MCF 10A (cell line): Measurements from ENCODE around the gene FSTL3. TPM values are rescaled to one million over a fixed set of nuclear protein-coding genes. Genes with fewer than 3 reads are reported as not detected.

Source experiments
- BruUV-seq: library from RNA; stranded (reverse); fragments of 400-500 nt; replicated peaks from 2 replicates; lab custom pipeline; 2021; lab: Mats Ljungman, UMichigan
- CTCF ChIA-PET: fragments of 300-600 bp; sonication (Branson Sonifier 250); formaldehyde crosslinking; extraction: SDS; loops from one replicate; lab custom pipeline; 2021; ENCODE audit warnings: antibody characterized with exemption, inconsistent platforms; lab: Yijun Ruan, JAX
- POLR2A ChIA-PET: fragments of 300-600, 350-650 bp; sonication (Branson Sonifier 250); formaldehyde crosslinking; extraction: SDS; loops from one replicate; lab custom pipeline; 2020; ENCODE audit warnings: antibody characterized with exemption, inconsistent platforms; lab: Yijun Ruan, JAX
- DNase-seq: peaks from one replicate; pipeline ENCODE4 v3.0.0-alpha.2; 2018; ENCODE audit not compliant: unreplicated experiment
- H3K27ac Mint-ChIP-seq: one replicate; pipeline ENCODE4 v1.8.0; 2022; ENCODE audit warnings: mild to moderate bottlenecking, low read depth, mixed read lengths; ENCODE audit not compliant: unreplicated experiment
- H3K27me3 Mint-ChIP-seq: one replicate; pipeline ENCODE4 v1.8.0; 2022; ENCODE audit warnings: mixed read lengths; ENCODE audit not compliant: insufficient read depth, unreplicated experiment
- H3K36me3 Mint-ChIP-seq: one replicate; pipeline ENCODE4 v1.8.0; 2022; ENCODE audit warnings: mild to moderate bottlenecking, moderate library complexity, mixed read lengths; ENCODE audit not compliant: insufficient read depth, unreplicated experiment
- H3K4me1 Mint-ChIP-seq: one replicate; pipeline ENCODE4 v1.8.0; 2022; ENCODE audit warnings: mixed read lengths; ENCODE audit not compliant: insufficient read depth, unreplicated experiment
- H3K4me3 Mint-ChIP-seq: one replicate; pipeline ENCODE4 v1.8.0; 2022; ENCODE audit warnings: mild to moderate bottlenecking, moderate library complexity, mixed read lengths; ENCODE audit not compliant: unreplicated experiment
- H3K9me3 Mint-ChIP-seq: one replicate; pipeline ENCODE4 v1.8.0; 2022; ENCODE audit warnings: mixed read lengths; ENCODE audit not compliant: unreplicated experiment
- intact Hi-C: fragments of 100-400 bp; cut with micrococcal nuclease; formaldehyde crosslinking; loops from 2 replicates; pipeline ENCODE4 v1.14.1; 2022
- total RNA-seq: library from RNA; stranded (reverse); gene quantifications from 2 replicates; pipeline ENCODE4 v1.2.3, GENCODE V29; 2022
- TF ChIP-seq, protein P1 (sequence below): fragments of 200-600 bp; IDR thresholded peaks from one replicate; pipeline ENCODE4 v1.8.0; 2022; ENCODE audit warnings: antibody characterized with exemption, mild to moderate bottlenecking; ENCODE audit not compliant: unreplicated experiment

FSTL3 gene
- total RNA-seq, 1 experiment from 2014 or later = 183 TPM

DNA sequence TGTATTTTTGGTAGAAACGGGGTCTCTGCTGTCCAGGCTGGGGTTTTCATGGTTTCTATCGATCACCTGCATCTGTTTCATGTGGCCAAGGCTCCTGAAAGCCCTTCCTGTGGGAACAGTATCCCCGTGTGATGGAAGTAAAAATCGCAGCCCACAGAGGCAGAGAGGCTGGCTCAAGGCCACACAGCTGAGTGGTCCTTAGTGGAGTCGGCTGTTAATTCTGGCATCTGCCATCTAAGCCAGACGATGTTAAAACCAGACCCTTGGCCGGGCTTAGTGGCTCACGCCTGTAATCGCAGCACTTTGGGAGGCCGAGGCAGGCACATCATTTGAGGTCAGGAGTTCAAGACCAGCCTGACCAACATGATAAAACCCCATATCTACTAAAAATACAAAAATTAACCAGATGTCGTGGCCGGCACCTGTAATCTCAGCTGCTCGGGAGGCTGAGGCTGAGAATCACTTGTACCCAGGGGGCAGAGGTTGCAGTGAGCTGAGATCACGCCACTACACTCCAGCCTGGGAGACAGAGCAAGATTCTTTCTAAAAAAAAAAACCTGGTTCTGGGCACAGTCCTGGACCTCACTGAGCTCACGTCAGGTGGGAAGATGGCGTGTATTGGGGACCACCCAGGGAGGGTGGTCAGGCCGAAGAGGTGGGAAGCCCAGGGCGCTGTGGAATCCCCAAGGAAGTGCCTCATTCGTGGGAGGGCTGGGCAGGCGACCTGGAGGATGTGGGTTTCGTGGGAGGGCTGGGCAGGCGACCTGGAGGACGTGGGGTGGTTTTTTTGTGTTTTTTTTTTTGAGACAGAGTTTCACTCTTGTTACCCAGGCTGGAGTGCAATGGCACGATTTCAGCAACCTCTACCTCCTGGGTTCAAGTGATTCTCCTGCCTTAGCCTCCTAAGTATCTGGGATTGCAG lies 56.2 kb downstream of the FSTL3 start:
- intact Hi-C loops = loop anchor here (5.0 kb wide), 1 partner anchor 145 kb away; the partner anchor contains the start of gene HCN2
- no TSS peak for BruUV-seq
- no peak overlapping the region for H3K27ac Mint-ChIP-seq
- peaks cover 5% of the 10 kb centered on the region for H3K4me1 Mint-ChIP-seq
- TF ChIP-seq, protein P1, sequence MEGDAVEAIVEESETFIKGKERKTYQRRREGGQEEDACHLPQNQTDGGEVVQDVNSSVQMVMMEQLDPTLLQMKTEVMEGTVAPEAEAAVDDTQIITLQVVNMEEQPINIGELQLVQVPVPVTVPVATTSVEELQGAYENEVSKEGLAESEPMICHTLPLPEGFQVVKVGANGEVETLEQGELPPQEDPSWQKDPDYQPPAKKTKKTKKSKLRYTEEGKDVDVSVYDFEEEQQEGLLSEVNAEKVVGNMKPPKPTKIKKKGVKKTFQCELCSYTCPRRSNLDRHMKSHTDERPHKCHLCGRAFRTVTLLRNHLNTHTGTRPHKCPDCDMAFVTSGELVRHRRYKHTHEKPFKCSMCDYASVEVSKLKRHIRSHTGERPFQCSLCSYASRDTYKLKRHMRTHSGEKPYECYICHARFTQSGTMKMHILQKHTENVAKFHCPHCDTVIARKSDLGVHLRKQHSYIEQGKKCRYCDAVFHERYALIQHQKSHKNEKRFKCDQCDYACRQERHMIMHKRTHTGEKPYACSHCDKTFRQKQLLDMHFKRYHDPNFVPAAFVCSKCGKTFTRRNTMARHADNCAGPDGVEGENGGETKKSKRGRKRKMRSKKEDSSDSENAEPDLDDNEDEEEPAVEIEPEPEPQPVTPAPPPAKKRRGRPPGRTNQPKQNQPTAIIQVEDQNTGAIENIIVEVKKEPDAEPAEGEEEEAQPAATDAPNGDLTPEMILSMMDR = no peak
- H3K9me3 Mint-ChIP-seq = no peaks in the 10 kb centered on the region
- no peak for DNase-seq
- H3K36me3 Mint-ChIP-seq = no peaks in the 10 kb centered on the region
- CTCF ChIA-PET = interaction anchor here (0.6 to 1.1 kb wide), 2 partner anchors 64 to 65 kb away, joined by 3 read pairs; no protein-coding TSS in a partner anchor
- H3K27me3 Mint-ChIP-seq = no peaks in the 10 kb centered on the region
- POLR2A ChIA-PET = interaction anchor here (1.7 kb wide), 1 partner anchor 56 kb away, joined by 3 read pairs; the partner anchor contains the start of gene FSTL3
- H3K4me3 Mint-ChIP-seq = no peak overlapping the region

Other genes with a start within 250 kb of the FSTL3 start
- gene SHC2, start 215.4 kb upstream of the FSTL3 start, total RNA-seq = 0.77 and 2.8 TPM in 2 replicates
- gene MADCAM1, start 179.9 kb upstream of the FSTL3 start, total RNA-seq = 0.25 and 0.47 TPM in 2 replicates
- gene TPGS1, start 168.9 kb upstream of the FSTL3 start, total RNA-seq = 11.9 and 12.6 TPM in 2 replicates
- gene CDC34, start 144.6 kb upstream of the FSTL3 start, total RNA-seq = 49.7 and 61.3 TPM in 2 replicates
- not detected in 2 replicates for gene GZMM, start 132.3 kb upstream of the FSTL3 start, total RNA-seq
- gene BSG, start 103.8 kb upstream of the FSTL3 start, total RNA-seq = 550 and 557 TPM in 2 replicates
- 0.68 and 1.2 TPM in 2 replicates for gene HCN2, start 86.5 kb upstream of the FSTL3 start, total RNA-seq
- gene POLRMT, start 42.9 kb upstream of the FSTL3 start, total RNA-seq = 36.9 and 40.9 TPM in 2 replicates
- not detected in 2 replicates for gene FGF22, start 36.5 kb upstream of the FSTL3 start, total RNA-seq
- gene RNF126, start 13.2 kb upstream of the FSTL3 start, total RNA-seq = 53.9 and 68.0 TPM in 2 replicates
- gene PRSS57, start 19.1 kb downstream of the FSTL3 start, total RNA-seq = not detected in 2 replicates
- gene PALM, start 32.5 kb downstream of the FSTL3 start, total RNA-seq = 0.44 TPM in 1 of 2 replicates, not detected in the other
- gene MISP, start 74.7 kb downstream of the FSTL3 start, total RNA-seq = 33.7 and 35.0 TPM in 2 replicates
- 348 and 431 TPM in 2 replicates for gene PTBP1, start 121.1 kb downstream of the FSTL3 start, total RNA-seq
- gene PLPPR3, start 145.6 kb downstream of the FSTL3 start, total RNA-seq = not detected in 2 replicates
- gene AZU1, start 151.4 kb downstream of the FSTL3 start, total RNA-seq = not detected in 2 replicates
- not detected in 2 replicates for gene PRTN3, start 164.6 kb downstream of the FSTL3 start, total RNA-seq
- gene ELANE, start 175.9 kb downstream of the FSTL3 start, total RNA-seq = not detected in 2 replicates
- 0.88 and 1.1 TPM in 2 replicates for gene CFD, start 183.3 kb downstream of the FSTL3 start, total RNA-seq
- gene MED16, start 216.8 kb downstream of the FSTL3 start, total RNA-seq = 52.7 and 61.0 TPM in 2 replicates
- gene RNU6-9, start 217.1 kb downstream of the FSTL3 start, total RNA-seq = not detected in 2 replicates
- 65.7 and 73.6 TPM in 2 replicates for gene R3HDM4, start 236.8 kb downstream of the FSTL3 start, total RNA-seq
- gene KISS1R, start 240.9 kb downstream of the FSTL3 start, total RNA-seq = not detected in 2 replicates
- 10.2 and 13.1 TPM in 2 replicates for gene ARID3A, start 249.6 kb downstream of the FSTL3 start, total RNA-seq